GM13976 (cell line): ENCODE data around the gene NUP85.
"Not testable (repeated sequence)": the region's sequence is repeated elsewhere in the genome, so short reads cannot be mapped to it uniquely, and the experiment has no call there.

Experiments used
- DNase-seq: peaks from one replicate; pipeline ENCODE4 v3.0.0; 2012; ENCODE audit warnings: low spot score
- in situ Hi-C: fragments of 300-500 bp; cut with MboI; formaldehyde crosslinking; loops from one replicate; pipeline ENCODE4 v1.12.0; 2022; ENCODE audit warnings: low sequenced_read_pairs, mixed read lengths, inconsistent platforms; ENCODE audit not compliant: unreplicated experiment
- TF ChIP-seq, protein P1 (sequence below): IDR thresholded peaks from 2 replicates; pipeline ENCODE4 v1.5.1; 2012; ENCODE audit warnings: borderline replicate concordance, mild to moderate bottlenecking; ENCODE audit not compliant: insufficient read depth; ENCODE audit errors: extremely low read depth, missing control alignments, control extremely low read depth

Gene NUP85

DNA sequence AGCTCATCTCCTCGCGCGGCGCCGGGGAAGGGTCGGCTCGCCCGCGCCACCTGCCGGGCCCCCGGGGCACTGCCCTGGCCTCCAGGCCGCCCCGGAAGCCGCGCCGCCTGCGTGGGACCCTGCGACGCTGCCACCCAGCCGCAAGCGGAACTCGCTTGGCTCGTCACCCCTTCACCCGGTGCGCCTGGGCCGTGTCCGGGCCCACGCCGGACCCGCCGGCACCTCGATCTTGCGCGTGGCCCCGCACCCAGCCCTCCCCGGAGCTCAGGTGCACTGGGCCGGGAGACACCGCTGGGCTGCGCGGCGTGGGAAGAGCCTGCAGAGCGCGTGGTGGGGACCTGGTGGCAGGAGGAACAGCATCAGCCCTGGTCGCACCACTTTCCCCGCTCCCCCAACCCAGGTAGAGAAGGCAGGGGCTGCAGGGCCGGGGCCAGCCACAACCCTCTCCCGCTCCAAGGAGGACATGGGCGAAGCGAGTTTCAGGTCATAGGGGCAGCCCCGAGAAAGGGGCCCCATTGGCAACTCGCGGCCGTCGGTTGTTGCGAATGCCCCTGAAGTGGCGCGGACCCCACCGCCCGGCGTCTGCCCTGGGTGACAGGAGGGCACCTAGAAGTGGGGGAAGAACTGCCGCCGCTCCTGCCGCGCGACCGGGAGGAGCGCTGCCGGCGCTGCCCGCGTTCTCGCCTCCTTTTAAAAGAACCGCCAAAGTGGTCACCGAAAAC, 65.9 kb downstream of the NUP85 start:
- DNase-seq: peak; percentile 97
- TF ChIP-seq, protein P1, sequence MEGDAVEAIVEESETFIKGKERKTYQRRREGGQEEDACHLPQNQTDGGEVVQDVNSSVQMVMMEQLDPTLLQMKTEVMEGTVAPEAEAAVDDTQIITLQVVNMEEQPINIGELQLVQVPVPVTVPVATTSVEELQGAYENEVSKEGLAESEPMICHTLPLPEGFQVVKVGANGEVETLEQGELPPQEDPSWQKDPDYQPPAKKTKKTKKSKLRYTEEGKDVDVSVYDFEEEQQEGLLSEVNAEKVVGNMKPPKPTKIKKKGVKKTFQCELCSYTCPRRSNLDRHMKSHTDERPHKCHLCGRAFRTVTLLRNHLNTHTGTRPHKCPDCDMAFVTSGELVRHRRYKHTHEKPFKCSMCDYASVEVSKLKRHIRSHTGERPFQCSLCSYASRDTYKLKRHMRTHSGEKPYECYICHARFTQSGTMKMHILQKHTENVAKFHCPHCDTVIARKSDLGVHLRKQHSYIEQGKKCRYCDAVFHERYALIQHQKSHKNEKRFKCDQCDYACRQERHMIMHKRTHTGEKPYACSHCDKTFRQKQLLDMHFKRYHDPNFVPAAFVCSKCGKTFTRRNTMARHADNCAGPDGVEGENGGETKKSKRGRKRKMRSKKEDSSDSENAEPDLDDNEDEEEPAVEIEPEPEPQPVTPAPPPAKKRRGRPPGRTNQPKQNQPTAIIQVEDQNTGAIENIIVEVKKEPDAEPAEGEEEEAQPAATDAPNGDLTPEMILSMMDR: peak; percentile 98

GRCh38 chr17:75271955-75272847, 66.7 kb downstream of the NUP85 start:
- in situ Hi-C loops: loop anchor here (5.0 kb wide), 1 partner anchor 140 kb away; no protein-coding TSS in a partner anchor
- TF ChIP-seq, protein P1: no peak
- no peak for DNase-seq

More for the DNA sequence above, 65.9 kb downstream of the NUP85 start:
- in situ Hi-C loops: loop anchor here (5.0 kb wide), 1 partner anchor 141 kb away; no protein-coding TSS in a partner anchor

- no peak for DNase-seq
- in situ Hi-C loops: loop anchor here (5.0 kb wide), 1 partner anchor 139 kb away; no protein-coding TSS in a partner anchor
- TF ChIP-seq, protein P1: no peak
Measured at GRCh38 chr17:75272848-75273184, 67.3 kb downstream of the NUP85 start.

DNA sequence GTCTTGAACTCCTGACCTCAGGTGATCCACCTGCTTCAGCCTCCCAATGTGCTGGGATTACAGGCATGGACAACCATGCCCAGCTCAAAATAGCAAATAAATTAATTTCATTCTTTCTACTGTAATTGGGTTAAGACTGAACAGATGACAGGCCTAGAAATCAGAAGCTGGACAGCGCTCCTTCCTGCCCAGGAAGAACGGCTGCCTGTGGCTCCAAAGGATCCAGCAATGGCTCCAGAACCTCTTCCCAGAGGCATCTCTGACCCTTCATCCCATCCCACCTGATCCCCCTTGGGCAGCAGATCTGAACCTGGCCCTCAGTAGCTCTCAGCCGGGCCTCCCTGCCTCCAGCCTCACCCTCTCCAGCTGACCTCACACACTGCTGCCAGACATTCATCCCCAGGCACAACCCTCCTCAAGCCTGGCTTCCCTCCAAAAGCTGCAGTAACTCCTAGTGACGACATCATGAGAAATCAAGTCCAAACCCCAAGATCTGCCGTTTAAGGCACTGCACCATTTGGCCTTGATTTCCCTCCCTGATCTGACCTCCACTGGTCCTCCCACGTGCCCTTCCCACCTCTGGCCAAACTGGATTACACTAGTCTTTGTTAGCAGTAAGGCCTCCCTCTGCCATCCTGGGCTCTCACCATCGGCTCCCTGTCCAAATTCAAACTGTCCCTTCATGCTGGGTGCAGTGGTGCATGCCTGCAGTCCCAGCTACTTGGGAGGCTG, 68.7 kb downstream of the NUP85 start:
- DNase-seq: no peak
- in situ Hi-C loops: loop anchor here (5.0 kb wide), 1 partner anchor 138 kb away; no protein-coding TSS in a partner anchor
- TF ChIP-seq, protein P1: no peak

- in situ Hi-C loops: no loop called here
- DNase-seq: no peak
- TF ChIP-seq, protein P1: no peak
Measured at GRCh38 chr17:75277664-75278071, 72.2 kb downstream of the NUP85 start.

GRCh38 chr17:75280189-75280588, 74.7 kb downstream of the NUP85 start:
- in situ Hi-C loops, DNase-seq: not testable (repeated sequence)
